Measurements from ENCODE around the gene RBFOX2.
A peak's percentile ranks its signal among the peaks of the same experiment; 100 is the strongest.

Gene RBFOX2

GRCh38 chr22:35769974-35770373 is 258.6 kb downstream of the RBFOX2 start:
- no peak for TF ChIP-seq CTCF (conservative IDR thresholded peaks at IDR 0.05)
- no peak overlapping the region for H3K27ac ChIP-seq

GRCh38 chr22:35766654-35767580 is 261.7 kb downstream of the RBFOX2 start:
- TF ChIP-seq CTCF (conservative IDR thresholded peaks at IDR 0.05): no peak

GRCh38 chr22:35761037-35761436 is 267.6 kb downstream of the RBFOX2 start:
- no peak overlapping the region for H3K27ac ChIP-seq
- TF ChIP-seq CTCF (conservative IDR thresholded peaks at IDR 0.05): peak; percentile 24; the same call in 1 of the 2 replicates

More at GRCh38 chr22:35766654-35767580, 261.7 kb downstream of the RBFOX2 start:
- peak overlapping the region; percentile 23; the same call in 1 of the 2 replicates for H3K27ac ChIP-seq

GRCh38 chr22:35758394-35758793 is 270.2 kb downstream of the RBFOX2 start:
- no peak overlapping the region for H3K27ac ChIP-seq
- no peak for TF ChIP-seq CTCF (conservative IDR thresholded peaks at IDR 0.05)

GRCh38 chr22:35756722-35757121 is 271.9 kb downstream of the RBFOX2 start:
- no peak for TF ChIP-seq CTCF (conservative IDR thresholded peaks at IDR 0.05)
- H3K27ac ChIP-seq: no peak overlapping the region

- H3K27ac ChIP-seq: no peak overlapping the region
- no peak for TF ChIP-seq CTCF (conservative IDR thresholded peaks at IDR 0.05)
These were observed 273.9 kb downstream of the RBFOX2 start for GRCh38 chr22:35754761-35755160.

GRCh38 chr22:35752863-35753189 is 275.8 kb downstream of the RBFOX2 start:
- no peak overlapping the region for H3K27ac ChIP-seq
- no peak for TF ChIP-seq CTCF (conservative IDR thresholded peaks at IDR 0.05)
